NT2/D1 (cell line): ENCODE results near the gene PDSS2.

Experiments used
- SUZ12 ChIP-seq: IDR thresholded peaks from 2 replicates; pipeline ENCODE4 v1.6.1; 2011; ENCODE audit not compliant: insufficient read length, insufficient read depth; ENCODE audit errors: extremely low read depth
- YY1 ChIP-seq: IDR thresholded peaks from 2 replicates; pipeline ENCODE4 v1.6.1; 2011; ENCODE audit not compliant: insufficient read length, insufficient read depth
- ZNF274 ChIP-seq: IDR thresholded peaks from 2 replicates; pipeline ENCODE4 v1.6.1; 2011; ENCODE audit warnings: mild to moderate bottlenecking, low read depth, low read length

- TF ChIP-seq YY1 (no peak), ZNF274 (no peak), SUZ12 (no peak)
Observed at GRCh38 chr6:107460083-107460631, 793 bp upstream of the PDSS2 start.
